IPS-15b (cell line): ENCODE data around the gene GATM.
A peak's percentile ranks its signal among the peaks of the same experiment; 100 is the strongest.

ENCODE experiments used
- H3K27me3 ChIP-seq: one replicate; pipeline ENCODE4 v1.6.1; 2013; ENCODE audit warnings: low read length; ENCODE audit not compliant: control insufficient read depth, insufficient read depth
- H3K36me3 ChIP-seq: one replicate; pipeline ENCODE4 v1.6.1; 2013; ENCODE audit warnings: low read length; ENCODE audit not compliant: control insufficient read depth, insufficient read depth
- H3K4me1 ChIP-seq: one replicate; pipeline ENCODE4 v1.6.1; 2013; ENCODE audit warnings: mild to moderate bottlenecking, low read length; ENCODE audit not compliant: control insufficient read depth, insufficient read depth
- H3K4me3 ChIP-seq: one replicate; pipeline ENCODE4 v1.5.1; 2013; ENCODE audit warnings: low read depth, low read length
- H3K9ac ChIP-seq: one replicate; pipeline ENCODE4 v1.6.1; 2013; ENCODE audit warnings: low read depth, mild to moderate bottlenecking, low read length
- H3K9me3 ChIP-seq: one replicate; pipeline ENCODE4 v1.6.1; 2013; ENCODE audit warnings: mild to moderate bottlenecking, low read length; ENCODE audit not compliant: control insufficient read depth, insufficient read depth

Gene GATM, protein sequence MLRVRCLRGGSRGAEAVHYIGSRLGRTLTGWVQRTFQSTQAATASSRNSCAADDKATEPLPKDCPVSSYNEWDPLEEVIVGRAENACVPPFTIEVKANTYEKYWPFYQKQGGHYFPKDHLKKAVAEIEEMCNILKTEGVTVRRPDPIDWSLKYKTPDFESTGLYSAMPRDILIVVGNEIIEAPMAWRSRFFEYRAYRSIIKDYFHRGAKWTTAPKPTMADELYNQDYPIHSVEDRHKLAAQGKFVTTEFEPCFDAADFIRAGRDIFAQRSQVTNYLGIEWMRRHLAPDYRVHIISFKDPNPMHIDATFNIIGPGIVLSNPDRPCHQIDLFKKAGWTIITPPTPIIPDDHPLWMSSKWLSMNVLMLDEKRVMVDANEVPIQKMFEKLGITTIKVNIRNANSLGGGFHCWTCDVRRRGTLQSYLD

DNA sequence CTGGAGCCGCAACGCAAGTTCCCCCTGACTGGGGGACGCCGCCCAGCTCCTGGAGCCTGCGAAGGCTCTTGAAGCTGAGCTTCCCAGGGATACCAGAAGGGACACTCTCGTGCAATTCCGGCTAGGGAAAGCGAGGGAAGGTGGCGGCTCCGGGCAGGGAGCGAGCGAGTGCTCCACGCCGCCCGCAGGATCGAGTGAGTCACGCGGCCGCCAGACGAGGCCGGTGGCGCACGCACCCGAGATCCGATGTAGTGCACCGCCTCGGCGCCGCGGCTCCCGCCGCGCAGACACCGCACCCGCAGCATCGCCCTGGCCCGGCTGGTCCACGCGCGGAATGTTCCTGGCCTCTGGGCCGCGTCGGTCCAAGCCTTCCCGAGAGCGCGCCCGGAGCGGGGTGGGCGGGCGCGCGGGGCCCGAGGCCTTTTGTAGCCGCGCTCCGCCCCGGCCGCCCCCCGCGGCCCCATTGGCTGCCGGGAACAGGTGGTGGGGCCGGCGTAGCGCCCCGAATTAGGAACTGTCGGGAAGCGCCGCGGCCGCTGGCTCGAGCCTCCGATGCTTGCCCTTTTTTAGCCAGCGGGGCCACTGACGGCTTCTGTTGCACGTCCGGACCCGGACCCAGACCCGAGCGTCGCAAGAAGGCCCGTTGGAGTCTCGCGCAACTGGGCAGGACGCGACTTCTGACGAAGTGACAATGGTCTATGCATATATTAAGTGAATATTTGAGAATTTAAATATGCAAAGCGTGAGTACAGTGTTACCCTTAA, at the start of gene GATM:
TSS of gene GATM (minus strand) at position 396 of the 764 bp plus-strand sequence. CDS start at position 305, 91 bp downstream.
- H3K4me3 ChIP-seq: peak within 1 kb of the TSS; percentile 82
- no peaks in the 10 kb centered on the region for H3K9me3 ChIP-seq
- peaks cover 5% of the 10 kb centered on the region for H3K4me1 ChIP-seq
- peaks cover 58% of the 10 kb centered on the region for H3K27me3 ChIP-seq
- no peaks in the 10 kb centered on the region for H3K36me3 ChIP-seq
- H3K9ac ChIP-seq: peak within 1 kb of the TSS; percentile 60

- H3K36me3 ChIP-seq: no peaks in the 10 kb centered on the region
- no peak overlapping the region for H3K4me3 ChIP-seq
- no peaks in the 10 kb centered on the region for H3K9me3 ChIP-seq
- H3K9ac ChIP-seq: no peak overlapping the region
- peaks cover 30% of the 10 kb centered on the region for H3K27me3 ChIP-seq
- no peaks in the 10 kb centered on the region for H3K4me1 ChIP-seq
Measured at GRCh38 chr15:45427085-45427484, 48.7 kb upstream of the GATM start.

DNA sequence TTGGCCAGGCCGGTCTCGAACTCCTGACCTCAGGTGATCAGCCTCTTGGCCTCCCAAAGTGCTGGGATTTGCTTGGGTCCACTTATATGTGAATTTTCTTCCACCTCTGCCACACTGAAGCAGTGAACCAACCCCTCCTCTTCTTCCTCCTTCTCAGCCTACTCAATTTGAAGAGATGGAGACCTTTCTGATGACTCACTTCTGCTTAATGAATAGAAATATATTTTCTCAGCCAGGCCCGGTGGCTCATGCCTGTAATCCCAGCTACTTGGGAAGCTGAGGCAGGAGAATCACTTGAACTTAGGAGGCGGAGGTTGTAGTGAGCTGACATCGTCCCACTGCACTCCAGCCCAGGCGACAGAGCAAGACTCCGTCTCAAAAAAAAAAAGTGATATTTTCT, 46.8 kb upstream of the GATM start:
- Histone ChIP-seq H3K9me3 (no peaks in the 10 kb centered on the region), H3K9ac (no peak overlapping the region), H3K4me3 (no peak overlapping the region), H3K4me1 (no peaks in the 10 kb centered on the region), H3K27me3 (peaks cover 13% of the 10 kb centered on the region), H3K36me3 (peaks cover 3% of the 10 kb centered on the region)

DNA sequence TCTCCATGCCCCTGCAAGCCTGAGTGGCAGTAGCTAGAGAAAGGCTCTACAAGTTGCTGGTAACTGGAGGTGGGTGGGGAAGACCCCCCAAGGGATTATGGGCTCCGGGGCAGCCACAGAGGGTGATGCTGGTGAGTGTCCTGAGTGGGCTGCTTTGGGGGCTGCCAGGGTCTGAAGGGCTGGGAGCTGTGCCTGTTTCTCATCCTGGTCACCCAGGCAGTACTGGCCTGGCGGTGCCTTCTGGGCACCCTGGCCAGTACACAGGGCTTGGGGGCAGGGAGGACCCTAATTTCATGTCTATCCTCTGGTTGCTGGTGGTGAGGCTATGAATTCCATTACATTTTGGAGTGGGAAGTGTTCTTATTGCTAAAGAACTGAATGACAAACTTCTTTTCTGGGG, 46.1 kb upstream of the GATM start:
- H3K4me3 ChIP-seq: no peak overlapping the region
- H3K9me3 ChIP-seq: no peaks in the 10 kb centered on the region
- H3K36me3 ChIP-seq: peaks cover 4% of the 10 kb centered on the region
- no peak overlapping the region for H3K9ac ChIP-seq
- no peaks in the 10 kb centered on the region for H3K4me1 ChIP-seq
- H3K27me3 ChIP-seq: peaks cover 9% of the 10 kb centered on the region

GRCh38 chr15:45417303-45417950, 39.1 kb upstream of the GATM start:
- no peaks in the 10 kb centered on the region for H3K27me3 ChIP-seq
- H3K4me1 ChIP-seq: no peaks in the 10 kb centered on the region
- H3K36me3 ChIP-seq: peaks cover 27% of the 10 kb centered on the region
- H3K9me3 ChIP-seq: no peaks in the 10 kb centered on the region
- H3K9ac ChIP-seq: no peak overlapping the region
- no peak overlapping the region for H3K4me3 ChIP-seq

DNA sequence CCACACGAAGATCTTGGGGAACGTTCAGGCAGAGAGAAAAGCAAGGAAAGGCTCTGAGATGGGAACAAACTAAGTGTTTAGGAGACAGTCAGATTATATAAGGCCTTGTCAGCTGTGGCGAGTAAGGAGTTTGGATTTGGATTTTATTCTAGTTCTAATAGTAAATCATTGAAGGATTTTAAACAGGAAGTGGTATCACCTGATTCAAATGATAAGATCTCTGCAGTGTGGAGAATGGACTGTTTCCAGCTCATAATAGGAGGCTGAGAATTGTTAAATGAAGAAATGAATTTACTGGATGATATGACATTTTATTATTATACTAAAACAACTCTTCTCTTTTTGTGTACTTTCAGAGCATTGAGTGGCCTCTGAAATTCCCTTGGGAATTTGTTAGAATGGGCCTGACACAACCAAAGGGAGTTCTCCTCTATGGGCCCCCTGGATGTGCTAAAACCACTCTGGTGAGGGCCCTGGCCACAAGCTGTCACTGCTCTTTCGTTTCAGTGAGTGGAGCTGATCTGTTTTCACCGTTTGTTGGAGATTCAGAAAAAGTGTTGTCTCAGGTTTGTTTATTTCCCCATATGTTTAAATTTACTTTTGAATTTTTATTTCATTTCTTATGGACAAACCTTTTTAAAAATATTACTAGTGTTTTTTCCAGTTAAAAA, 36.0 kb upstream of the GATM start:
- Histone ChIP-seq H3K36me3 (peaks cover 33% of the 10 kb centered on the region), H3K27me3 (no peaks in the 10 kb centered on the region), H3K4me1 (no peaks in the 10 kb centered on the region), H3K9ac (no peak overlapping the region), H3K4me3 (no peak overlapping the region), H3K9me3 (no peaks in the 10 kb centered on the region)

GRCh38 chr15:45409596-45409995, 31.3 kb upstream of the GATM start:
- Histone ChIP-seq H3K27me3 (no peaks in the 10 kb centered on the region), H3K4me1 (no peaks in the 10 kb centered on the region), H3K9me3 (no peaks in the 10 kb centered on the region), H3K4me3 (no peak overlapping the region), H3K36me3 (peaks cover 30% of the 10 kb centered on the region), H3K9ac (no peak overlapping the region)

GRCh38 chr15:45407786-45408185, 29.4 kb upstream of the GATM start:
- peaks cover 23% of the 10 kb centered on the region for H3K36me3 ChIP-seq
- H3K4me3 ChIP-seq: no peak overlapping the region
- H3K27me3 ChIP-seq: no peaks in the 10 kb centered on the region
- no peaks in the 10 kb centered on the region for H3K4me1 ChIP-seq
- H3K9me3 ChIP-seq: no peaks in the 10 kb centered on the region
- no peak overlapping the region for H3K9ac ChIP-seq

GRCh38 chr15:45402955-45403877, 24.9 kb upstream of the GATM start:
- Histone ChIP-seq H3K27me3 (no peaks in the 10 kb centered on the region), H3K36me3 (peaks cover 4% of the 10 kb centered on the region), H3K9ac (peak overlapping the region; percentile 83), H3K4me3 (peak overlapping the region; percentile 70), H3K4me1 (no peaks in the 10 kb centered on the region), H3K9me3 (no peaks in the 10 kb centered on the region)

DNA sequence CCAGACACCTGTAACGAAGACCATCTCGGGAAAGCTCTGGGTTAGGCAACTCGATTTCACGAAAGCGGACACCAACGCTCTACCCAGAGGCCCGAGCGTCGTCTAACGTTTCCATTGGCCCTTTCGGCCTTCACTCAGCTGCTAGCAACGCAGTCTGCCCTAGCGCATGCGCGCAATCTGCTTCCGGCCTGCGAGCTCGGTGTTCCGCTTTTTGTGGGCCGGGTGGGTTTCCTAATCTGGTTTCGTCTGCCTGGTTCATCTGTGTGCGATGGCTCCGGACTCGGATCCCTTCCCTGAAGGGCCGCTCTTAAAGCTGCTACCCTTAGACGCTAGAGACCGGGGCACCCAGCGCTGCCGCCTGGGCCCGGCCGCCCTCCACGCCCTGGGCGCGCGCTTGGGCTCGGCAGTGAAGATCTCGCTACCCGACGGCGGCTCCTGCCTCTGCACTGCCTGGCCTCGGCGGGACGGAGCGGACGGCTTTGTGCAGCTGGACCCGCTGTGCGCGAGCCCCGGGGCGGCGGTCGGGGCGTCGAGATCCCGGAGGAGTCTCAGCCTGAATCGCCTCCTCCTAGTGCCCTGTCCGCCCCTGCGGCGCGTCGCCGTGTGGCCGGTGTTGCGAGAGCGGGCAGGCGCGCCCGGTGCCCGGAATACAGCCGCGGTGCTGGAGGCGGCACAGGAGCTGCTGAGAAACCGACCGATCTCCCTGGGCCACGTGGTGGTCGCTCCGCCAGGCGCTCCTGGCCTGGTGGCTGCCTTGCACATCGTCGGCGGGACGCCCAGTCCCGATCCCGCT, 24.0 kb upstream of the GATM start:
- peak overlapping the region; percentile 70 for H3K4me3 ChIP-seq
- H3K9ac ChIP-seq: peak overlapping the region; percentile 83
- H3K4me1 ChIP-seq: no peaks in the 10 kb centered on the region
- peaks cover 4% of the 10 kb centered on the region for H3K36me3 ChIP-seq
- no peaks in the 10 kb centered on the region for H3K9me3 ChIP-seq
- no peaks in the 10 kb centered on the region for H3K27me3 ChIP-seq
